ENCODE results near the gene ITGAD.

DNA sequence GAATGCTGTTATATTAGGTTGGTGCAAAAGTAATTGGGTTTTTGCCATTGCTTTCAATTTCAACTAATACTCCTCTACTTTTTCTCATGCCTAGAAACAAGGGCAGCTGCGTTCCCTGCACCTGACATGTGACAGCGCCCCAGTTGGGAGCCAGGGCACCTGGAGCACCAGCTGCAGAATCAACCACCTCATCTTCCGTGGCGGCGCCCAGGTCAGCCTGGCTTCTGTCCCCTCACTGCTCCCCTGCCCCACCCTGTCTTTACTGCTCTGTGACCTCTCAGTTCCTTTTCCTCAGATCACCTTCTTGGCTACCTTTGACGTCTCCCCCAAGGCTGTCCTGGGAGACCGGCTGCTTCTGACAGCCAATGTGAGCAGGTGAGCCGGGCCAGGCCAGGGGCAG lies 16.4 kb upstream of the ITGAD start:
- TF ChIP-seq, protein P1, sequence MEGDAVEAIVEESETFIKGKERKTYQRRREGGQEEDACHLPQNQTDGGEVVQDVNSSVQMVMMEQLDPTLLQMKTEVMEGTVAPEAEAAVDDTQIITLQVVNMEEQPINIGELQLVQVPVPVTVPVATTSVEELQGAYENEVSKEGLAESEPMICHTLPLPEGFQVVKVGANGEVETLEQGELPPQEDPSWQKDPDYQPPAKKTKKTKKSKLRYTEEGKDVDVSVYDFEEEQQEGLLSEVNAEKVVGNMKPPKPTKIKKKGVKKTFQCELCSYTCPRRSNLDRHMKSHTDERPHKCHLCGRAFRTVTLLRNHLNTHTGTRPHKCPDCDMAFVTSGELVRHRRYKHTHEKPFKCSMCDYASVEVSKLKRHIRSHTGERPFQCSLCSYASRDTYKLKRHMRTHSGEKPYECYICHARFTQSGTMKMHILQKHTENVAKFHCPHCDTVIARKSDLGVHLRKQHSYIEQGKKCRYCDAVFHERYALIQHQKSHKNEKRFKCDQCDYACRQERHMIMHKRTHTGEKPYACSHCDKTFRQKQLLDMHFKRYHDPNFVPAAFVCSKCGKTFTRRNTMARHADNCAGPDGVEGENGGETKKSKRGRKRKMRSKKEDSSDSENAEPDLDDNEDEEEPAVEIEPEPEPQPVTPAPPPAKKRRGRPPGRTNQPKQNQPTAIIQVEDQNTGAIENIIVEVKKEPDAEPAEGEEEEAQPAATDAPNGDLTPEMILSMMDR (conservative IDR thresholded peaks at IDR 0.05; ENCODE audit: low read length) = no peak
- no peak for TF ChIP-seq EZH2phosphoT487 (IDR thresholded peaks at IDR 0.05; ENCODE audit: borderline replicate concordance)

Measured in Loucy (cell line).